Peyer's patch (tissue), 4 donors: ENCODE measurements around the gene TAAR2.

Source experiments
- CTCF ChIP-seq, 6 experiments: fragments of 450-650 bp in 4 of 6; fragments of 200-600 bp in 2 of 6; sonication (generic) in 1 of 6; IDR thresholded peaks; one replicate each; pipeline ENCODE4 v1.5.1; 2017 to 2019; ENCODE audit warnings: antibody characterized with exemption in 6 of 6, mild to moderate bottlenecking in 3 of 6, moderate library complexity in 1 of 6
- POLR2A ChIP-seq, 2 donors: fragments of 450-650 bp; IDR thresholded peaks; one replicate each; pipeline ENCODE4 v1.5.1; 2017; ENCODE audit warnings: antibody characterized with exemption in 2 of 2, mild to moderate bottlenecking in 2 of 2, moderate library complexity in 2 of 2

DNA sequence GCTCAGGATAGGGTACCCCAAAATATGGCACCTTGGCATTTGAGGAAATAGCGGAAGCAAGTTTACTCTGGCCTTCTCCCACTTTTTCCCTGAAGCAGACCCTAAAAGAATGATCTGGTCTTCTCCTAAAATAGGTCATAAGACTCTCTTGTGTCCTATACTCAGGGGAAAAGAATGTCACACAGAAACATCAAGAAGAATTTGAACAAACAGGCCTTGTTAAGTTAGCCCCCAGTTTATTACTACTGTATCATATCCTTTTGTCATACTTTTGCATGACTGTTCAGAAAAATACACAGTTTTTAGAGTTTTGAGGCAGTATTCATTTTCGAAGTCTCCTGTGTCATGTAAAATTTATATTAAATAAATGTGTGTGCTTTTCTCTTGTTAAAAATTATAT lies 12.5 kb downstream of the TAAR2 start:
- TF ChIP-seq CTCF (IDR thresholded peaks at IDR 0.05) (no peak), POLR2A (IDR thresholded peaks at IDR 0.05) (no peak)
